Measurements from ENCODE around the gene UBQLNL. TPM values are rescaled to one million over a fixed set of nuclear protein-coding genes. Genes with fewer than 3 reads are reported as not detected.

UBQLNL gene
- total RNA-seq, 2 donors from 2014 or later, result 0.52 to 4.3 TPM

- TF ChIP-seq POLR2A (IDR thresholded peaks at IDR 0.05), result no peak
- TF ChIP-seq, protein P1, sequence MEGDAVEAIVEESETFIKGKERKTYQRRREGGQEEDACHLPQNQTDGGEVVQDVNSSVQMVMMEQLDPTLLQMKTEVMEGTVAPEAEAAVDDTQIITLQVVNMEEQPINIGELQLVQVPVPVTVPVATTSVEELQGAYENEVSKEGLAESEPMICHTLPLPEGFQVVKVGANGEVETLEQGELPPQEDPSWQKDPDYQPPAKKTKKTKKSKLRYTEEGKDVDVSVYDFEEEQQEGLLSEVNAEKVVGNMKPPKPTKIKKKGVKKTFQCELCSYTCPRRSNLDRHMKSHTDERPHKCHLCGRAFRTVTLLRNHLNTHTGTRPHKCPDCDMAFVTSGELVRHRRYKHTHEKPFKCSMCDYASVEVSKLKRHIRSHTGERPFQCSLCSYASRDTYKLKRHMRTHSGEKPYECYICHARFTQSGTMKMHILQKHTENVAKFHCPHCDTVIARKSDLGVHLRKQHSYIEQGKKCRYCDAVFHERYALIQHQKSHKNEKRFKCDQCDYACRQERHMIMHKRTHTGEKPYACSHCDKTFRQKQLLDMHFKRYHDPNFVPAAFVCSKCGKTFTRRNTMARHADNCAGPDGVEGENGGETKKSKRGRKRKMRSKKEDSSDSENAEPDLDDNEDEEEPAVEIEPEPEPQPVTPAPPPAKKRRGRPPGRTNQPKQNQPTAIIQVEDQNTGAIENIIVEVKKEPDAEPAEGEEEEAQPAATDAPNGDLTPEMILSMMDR (IDR thresholded peaks at IDR 0.05), result no peak
- no peak overlapping the region for H3K27ac ChIP-seq
- intact Hi-C loops (cut with DNase I), result no loop called here
- H3K9me3 ChIP-seq, result no peaks in the 10 kb centered on the region
- no peaks in the 10 kb centered on the region for H3K27me3 ChIP-seq
- 78 to 81% methylated on average over 9 of the region's 9 CpGs for WGBS, 2 donors
- DNase-seq (no peak), ATAC-seq (no peak)
- no peaks in the 10 kb centered on the region for H3K4me1 ChIP-seq
- no peaks in the 10 kb centered on the region for H3K36me3 ChIP-seq (replicated peaks in 1 of 2; ENCODE audit: insufficient read depth in 1 of 2, low read depth in 2 of 2)
- no peak overlapping the region for H3K4me3 ChIP-seq
Observed at GRCh38 chr11:5505363-5506048, 11.0 kb downstream of the UBQLNL start.

DNA sequence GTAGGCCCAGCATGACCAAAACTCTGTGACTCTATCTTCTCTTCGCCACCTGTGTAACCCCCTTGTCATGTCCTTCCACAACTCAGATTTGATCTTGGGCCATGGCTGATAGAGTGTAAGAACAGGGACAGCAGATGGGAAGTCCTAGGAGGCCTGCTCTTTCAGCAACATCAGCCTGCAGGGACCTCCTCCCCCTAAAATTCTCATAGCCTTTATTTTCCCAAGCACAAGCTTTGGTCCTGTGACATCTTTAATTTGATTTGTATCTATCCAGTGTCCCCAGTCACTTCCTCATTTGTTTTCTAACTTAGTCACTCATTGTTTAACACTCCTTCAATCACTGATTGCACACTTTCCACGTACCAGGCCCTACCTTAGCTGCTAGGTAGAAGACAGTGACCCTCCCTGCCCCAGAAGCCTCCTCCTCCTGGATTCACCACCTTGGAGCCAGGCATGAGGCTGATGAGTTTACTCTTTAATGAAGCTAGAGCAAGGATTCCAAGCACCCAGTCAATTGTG, 12.0 kb downstream of the UBQLNL start:
- H3K27ac ChIP-seq, result no peak overlapping the region
- ATAC-seq (no peak), DNase-seq (no peak)
- no peak for TF ChIP-seq POLR2A (IDR thresholded peaks at IDR 0.05)
- TF ChIP-seq, protein P1 (IDR thresholded peaks at IDR 0.05), result no peak
- no peaks in the 10 kb centered on the region for H3K9me3 ChIP-seq
- H3K4me3 ChIP-seq, result no peak overlapping the region
- WGBS, 2 donors, result 65 to 76% methylated on average over 2 of the region's 2 CpGs
- no peaks in the 10 kb centered on the region for H3K27me3 ChIP-seq
- intact Hi-C loops (cut with DNase I), result no loop called here
- H3K4me1 ChIP-seq, result no peaks in the 10 kb centered on the region
- no peaks in the 10 kb centered on the region for H3K36me3 ChIP-seq (replicated peaks in 1 of 2; ENCODE audit: insufficient read depth in 1 of 2, low read depth in 2 of 2)

DNA sequence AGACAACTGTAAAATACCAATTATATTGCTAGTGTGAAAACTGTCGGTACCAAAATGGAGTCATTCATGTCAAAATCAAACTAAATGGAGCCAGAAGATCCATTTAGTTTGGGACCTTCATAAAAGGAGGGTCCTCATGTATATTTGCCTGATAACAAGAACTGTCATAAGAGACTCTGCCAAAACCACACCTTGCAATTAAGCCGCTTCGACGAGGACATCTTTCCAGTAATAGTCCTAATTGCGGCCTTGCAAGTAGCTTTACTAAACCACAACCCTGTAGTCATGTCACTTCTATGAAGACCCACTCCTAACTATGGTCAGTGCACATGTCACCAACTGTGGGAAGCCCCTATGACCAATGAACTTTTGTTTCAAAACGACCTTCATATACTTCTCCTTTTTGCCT, 16.1 kb downstream of the UBQLNL start:
- Histone ChIP-seq H3K27me3 (no peaks in the 10 kb centered on the region), H3K36me3 (replicated peaks in 1 of 2; ENCODE audit: insufficient read depth in 1 of 2, low read depth in 2 of 2) (no peaks in the 10 kb centered on the region), H3K4me1 (no peaks in the 10 kb centered on the region), H3K27ac (no peak overlapping the region), H3K4me3 (no peak overlapping the region), H3K9me3 (no peaks in the 10 kb centered on the region)
- no peak for DNase-seq
- WGBS, 2 donors, result 76 to 85% methylated on average over 6 of the region's 6 CpGs
- no peak for ATAC-seq
- intact Hi-C loops (cut with DNase I), result no loop called here
- TF ChIP-seq, protein P1 (IDR thresholded peaks at IDR 0.05), result no peak
- no peak for TF ChIP-seq POLR2A (IDR thresholded peaks at IDR 0.05)

- H3K27me3 ChIP-seq, result no peaks in the 10 kb centered on the region
- H3K27ac ChIP-seq, result no peak overlapping the region
- WGBS, 2 donors, result 65 to 69% methylated on average over 2 of the region's 2 CpGs
- no peak for DNase-seq
- no peaks in the 10 kb centered on the region for H3K9me3 ChIP-seq
- no peak overlapping the region for H3K4me3 ChIP-seq
- intact Hi-C loops (cut with DNase I), result no loop called here
- no peak for ATAC-seq
- no peaks in the 10 kb centered on the region for H3K36me3 ChIP-seq (replicated peaks in 1 of 2; ENCODE audit: insufficient read depth in 1 of 2, low read depth in 2 of 2)
- TF ChIP-seq POLR2A (IDR thresholded peaks at IDR 0.05), result no peak
- TF ChIP-seq, protein P1 (IDR thresholded peaks at IDR 0.05), result no peak
- H3K4me1 ChIP-seq, result no peaks in the 10 kb centered on the region
Observed at GRCh38 chr11:5499671-5500070, 16.8 kb downstream of the UBQLNL start.
